ENCODE results near the gene PRXL2C. TPM values are rescaled to one million over a fixed set of nuclear protein-coding genes. Genes with fewer than 3 reads are reported as not detected.
"Not testable (repeated sequence)": the region's sequence is repeated elsewhere in the genome, so short reads cannot be mapped to it uniquely, and the experiment has no call there.

PRXL2C gene
- total RNA-seq, 1 donor from 2014 or later = 15.0 TPM

- no peak for DNase-seq (ENCODE audit: extremely low spot score in 2 of 2)
- Histone ChIP-seq H3K27me3 (no peaks in the 10 kb centered on the region), H3K9me3 (no peaks in the 10 kb centered on the region), H3K4me3 (no peak overlapping the region), H3K27ac (no peak overlapping the region), H3K36me3 (no peaks in the 10 kb centered on the region), H3K4me1 (peaks cover 29% of the 10 kb centered on the region)
- intact Hi-C loops (cut with DNase I) = loop anchor here (10.0 kb wide), 1 partner anchor 52 kb away; no protein-coding TSS in a partner anchor
- no peak for TF ChIP-seq POLR2A (IDR thresholded peaks at IDR 0.05)
These were observed 38.2 kb downstream of the PRXL2C start for GRCh38 chr9:96616817-96617438.

DNA sequence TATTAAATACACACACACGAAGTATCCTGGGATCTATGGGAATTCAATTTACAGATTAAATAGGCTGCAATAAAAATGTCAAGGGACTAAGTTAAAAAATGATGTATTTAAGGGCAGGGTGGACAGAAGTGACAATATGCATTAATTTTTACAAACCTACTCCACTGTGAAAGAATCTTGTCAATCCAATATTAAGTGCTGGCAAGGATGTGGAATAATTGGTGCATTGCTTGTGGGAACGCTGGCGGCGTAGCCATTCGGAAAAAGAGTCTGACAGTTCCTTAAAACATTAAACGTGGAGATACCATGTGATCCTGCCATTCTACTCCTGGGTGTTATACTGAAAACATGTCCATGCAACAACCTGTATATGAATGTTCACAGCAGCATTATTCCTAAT lies 39.7 kb downstream of the PRXL2C start:
- Histone ChIP-seq H3K9me3 (no peaks in the 10 kb centered on the region), H3K27ac (no peak overlapping the region), H3K36me3 (no peaks in the 10 kb centered on the region), H3K27me3 (no peaks in the 10 kb centered on the region), H3K4me3 (no peak overlapping the region), H3K4me1 (peaks cover 37% of the 10 kb centered on the region)
- intact Hi-C loops (cut with DNase I) = loop anchor here (10.0 kb wide), 1 partner anchor 51 kb away; no protein-coding TSS in a partner anchor
- TF ChIP-seq POLR2AphosphoS5 (IDR thresholded peaks at IDR 0.05; ENCODE audit: insufficient read depth in 1 of 2, low read depth in 1 of 2) = no peak
- TF ChIP-seq POLR2A (IDR thresholded peaks at IDR 0.05) = no peak
- TF ChIP-seq, protein P1, sequence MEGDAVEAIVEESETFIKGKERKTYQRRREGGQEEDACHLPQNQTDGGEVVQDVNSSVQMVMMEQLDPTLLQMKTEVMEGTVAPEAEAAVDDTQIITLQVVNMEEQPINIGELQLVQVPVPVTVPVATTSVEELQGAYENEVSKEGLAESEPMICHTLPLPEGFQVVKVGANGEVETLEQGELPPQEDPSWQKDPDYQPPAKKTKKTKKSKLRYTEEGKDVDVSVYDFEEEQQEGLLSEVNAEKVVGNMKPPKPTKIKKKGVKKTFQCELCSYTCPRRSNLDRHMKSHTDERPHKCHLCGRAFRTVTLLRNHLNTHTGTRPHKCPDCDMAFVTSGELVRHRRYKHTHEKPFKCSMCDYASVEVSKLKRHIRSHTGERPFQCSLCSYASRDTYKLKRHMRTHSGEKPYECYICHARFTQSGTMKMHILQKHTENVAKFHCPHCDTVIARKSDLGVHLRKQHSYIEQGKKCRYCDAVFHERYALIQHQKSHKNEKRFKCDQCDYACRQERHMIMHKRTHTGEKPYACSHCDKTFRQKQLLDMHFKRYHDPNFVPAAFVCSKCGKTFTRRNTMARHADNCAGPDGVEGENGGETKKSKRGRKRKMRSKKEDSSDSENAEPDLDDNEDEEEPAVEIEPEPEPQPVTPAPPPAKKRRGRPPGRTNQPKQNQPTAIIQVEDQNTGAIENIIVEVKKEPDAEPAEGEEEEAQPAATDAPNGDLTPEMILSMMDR (IDR thresholded peaks at IDR 0.05) = no peak
- no peak for DNase-seq (ENCODE audit: extremely low spot score in 2 of 2)

DNA sequence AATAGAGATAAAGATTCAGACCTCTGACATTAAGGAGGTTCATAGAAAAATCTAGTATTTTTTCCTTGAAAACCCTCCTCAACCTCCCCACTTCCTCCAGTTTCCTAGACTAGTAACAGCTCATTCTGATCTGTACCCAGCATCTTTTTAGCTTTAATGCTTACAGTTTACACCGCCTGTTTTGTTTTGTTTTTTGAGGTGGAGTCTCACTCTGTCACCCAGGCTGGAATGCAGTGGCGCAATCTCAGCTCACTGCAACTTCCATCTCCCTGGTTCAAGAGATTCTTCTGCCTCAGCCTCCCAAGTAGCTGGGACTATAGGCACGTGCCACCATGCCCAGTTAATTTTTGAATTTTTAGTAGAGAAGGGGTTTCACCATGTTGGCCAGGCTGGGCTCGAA lies 40.5 kb downstream of the PRXL2C start:
- not testable (repeated sequence) for H3K4me3 ChIP-seq; H3K36me3 ChIP-seq; H3K9me3 ChIP-seq; H3K27me3 ChIP-seq; H3K27ac ChIP-seq; DNase-seq (ENCODE audit: extremely low spot score in 2 of 2)
- intact Hi-C loops (cut with DNase I) = loop anchor here (10.0 kb wide), 1 partner anchor 50 kb away; no protein-coding TSS in a partner anchor
- H3K4me1 ChIP-seq = peaks cover 33% of the 10 kb centered on the region

DNA sequence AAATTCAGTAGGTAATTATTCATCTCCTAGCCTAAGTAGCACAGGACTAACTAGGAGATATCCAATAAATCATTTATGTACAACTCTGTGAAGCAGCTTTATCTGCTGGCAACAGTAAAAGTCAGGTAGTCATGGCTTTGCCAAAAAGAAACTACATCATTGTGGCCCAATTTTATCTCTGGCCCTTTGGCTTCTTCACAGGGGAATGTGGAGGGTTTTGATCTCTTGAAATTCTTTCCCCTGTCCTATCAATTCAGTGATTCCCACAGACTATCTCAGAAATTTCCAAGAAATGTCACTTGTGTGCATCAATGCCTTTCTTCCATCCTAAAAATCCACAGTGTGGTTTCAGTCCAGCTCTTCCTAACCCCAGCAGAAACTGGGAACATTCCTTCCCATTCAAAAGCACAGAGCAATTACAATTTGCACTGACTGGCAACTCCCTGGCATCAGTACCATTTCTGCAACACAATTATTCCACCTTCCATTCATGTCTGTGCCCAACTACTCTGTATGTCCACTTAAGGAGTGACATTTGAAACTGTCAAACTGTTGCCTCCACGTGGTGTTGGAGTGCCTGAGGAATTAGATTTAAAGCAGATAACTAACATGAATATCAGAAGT lies 42.0 kb downstream of the PRXL2C start:
- Histone ChIP-seq H3K4me3 (no peak overlapping the region), H3K27me3 (no peaks in the 10 kb centered on the region), H3K9me3 (no peaks in the 10 kb centered on the region), H3K27ac (no peak overlapping the region), H3K36me3 (no peaks in the 10 kb centered on the region), H3K4me1 (peaks cover 23% of the 10 kb centered on the region)
- no peak for DNase-seq (ENCODE audit: extremely low spot score in 2 of 2)
- intact Hi-C loops (cut with DNase I) = loop anchor here (10.0 kb wide), 1 partner anchor 48 kb away; no protein-coding TSS in a partner anchor
- TF ChIP-seq POLR2A (IDR thresholded peaks at IDR 0.05) = no peak
- no peak for TF ChIP-seq POLR2AphosphoS5 (IDR thresholded peaks at IDR 0.05; ENCODE audit: insufficient read depth in 1 of 2, low read depth in 1 of 2)

DNA sequence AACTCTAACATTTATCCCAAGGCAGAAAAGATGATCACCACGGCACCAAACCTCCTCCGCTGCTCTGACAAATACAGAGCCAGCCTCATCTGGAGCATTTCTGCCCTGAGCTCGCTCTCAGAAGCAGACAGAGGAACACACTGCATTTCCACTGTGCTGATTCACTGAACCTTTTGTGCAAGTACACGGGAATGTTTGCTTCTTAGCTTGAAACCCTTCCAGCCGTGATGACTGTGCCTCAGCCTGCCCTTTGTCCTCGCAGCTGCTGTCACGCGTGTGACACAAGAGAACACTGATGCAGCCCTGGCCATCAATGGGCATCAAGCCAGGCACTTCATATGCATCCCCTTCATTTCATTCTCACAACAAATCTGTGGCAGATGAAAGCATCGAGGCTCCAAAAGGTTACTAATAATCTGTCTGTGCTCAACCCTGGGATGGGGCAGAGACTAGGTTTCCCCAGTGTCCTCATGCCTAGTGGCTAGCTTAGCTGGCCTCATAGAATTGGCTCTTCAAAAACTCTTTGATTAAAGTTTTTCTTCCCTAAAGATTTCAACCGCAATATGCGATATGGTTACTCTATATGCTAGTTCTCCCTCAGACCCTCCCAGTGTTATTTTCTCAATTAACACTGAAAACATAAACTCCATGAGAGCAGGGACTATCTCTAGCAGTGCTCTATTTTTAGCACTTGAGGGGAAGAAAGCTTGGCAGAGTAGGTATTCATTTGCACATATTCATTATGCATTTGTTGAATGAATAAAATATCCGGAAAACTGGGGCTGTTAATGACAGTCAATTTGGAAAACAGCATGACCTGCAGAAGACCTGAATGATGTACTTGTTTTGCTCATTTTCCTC lies 42.8 kb downstream of the PRXL2C start:
- TF ChIP-seq POLR2AphosphoS5 (IDR thresholded peaks at IDR 0.05; ENCODE audit: insufficient read depth in 1 of 2, low read depth in 1 of 2) (peak in 1 of 2 donors; percentile 55), POLR2A (IDR thresholded peaks at IDR 0.05) (no peak)
- Histone ChIP-seq H3K4me1 (peaks cover 20% of the 10 kb centered on the region), H3K4me3 (no peak overlapping the region), H3K9me3 (no peaks in the 10 kb centered on the region), H3K36me3 (no peaks in the 10 kb centered on the region), H3K27me3 (no peaks in the 10 kb centered on the region), H3K27ac (no peak overlapping the region)
- DNase-seq (ENCODE audit: extremely low spot score in 2 of 2) = no peak
- intact Hi-C loops (cut with DNase I) = loop anchor here (10.0 kb wide), 1 partner anchor 48 kb away; no protein-coding TSS in a partner anchor

DNA sequence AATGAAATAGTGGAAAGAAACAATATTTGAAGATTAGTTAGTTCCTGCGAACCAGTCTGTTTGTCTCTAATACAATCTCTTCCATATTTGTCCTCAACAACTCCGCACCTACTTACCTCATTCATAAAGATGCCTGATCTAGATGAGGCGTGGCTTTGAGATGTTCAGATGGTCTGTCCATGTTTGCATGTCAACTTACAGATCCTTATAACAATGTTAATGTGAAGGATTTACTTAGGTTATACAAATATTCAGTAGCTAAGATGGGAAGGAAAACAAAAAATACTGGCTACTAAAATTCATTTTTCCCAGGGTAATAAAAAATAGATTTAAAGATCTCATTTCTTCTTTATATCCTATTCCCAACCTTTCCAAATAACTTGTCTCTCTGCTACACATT lies 43.8 kb downstream of the PRXL2C start:
- DNase-seq (ENCODE audit: extremely low spot score in 2 of 2) = no peak
- TF ChIP-seq POLR2A (IDR thresholded peaks at IDR 0.05) (no peak), POLR2AphosphoS5 (IDR thresholded peaks at IDR 0.05; ENCODE audit: insufficient read depth in 1 of 2, low read depth in 1 of 2) (no peak)
- TF ChIP-seq, protein P1 (IDR thresholded peaks at IDR 0.05) = no peak
- H3K4me3 ChIP-seq = no peak overlapping the region
- H3K9me3 ChIP-seq = no peaks in the 10 kb centered on the region
- H3K27ac ChIP-seq = no peak overlapping the region
- intact Hi-C loops (cut with DNase I) = loop anchor here (10.0 kb wide), 1 partner anchor 47 kb away; no protein-coding TSS in a partner anchor
- H3K36me3 ChIP-seq = no peaks in the 10 kb centered on the region
- H3K4me1 ChIP-seq = peaks cover 20% of the 10 kb centered on the region
- no peaks in the 10 kb centered on the region for H3K27me3 ChIP-seq

Measured in vagina (tissue), 2 donors.